ENCODE data around the gene UBL4A. TPM values are rescaled to one million over a fixed set of nuclear protein-coding genes. Genes with fewer than 3 reads are reported as not detected.

UBL4A gene
- total RNA-seq, 4 donors from 2014 or later, result 26.7 to 32.6 (median 30.1) TPM

DNA sequence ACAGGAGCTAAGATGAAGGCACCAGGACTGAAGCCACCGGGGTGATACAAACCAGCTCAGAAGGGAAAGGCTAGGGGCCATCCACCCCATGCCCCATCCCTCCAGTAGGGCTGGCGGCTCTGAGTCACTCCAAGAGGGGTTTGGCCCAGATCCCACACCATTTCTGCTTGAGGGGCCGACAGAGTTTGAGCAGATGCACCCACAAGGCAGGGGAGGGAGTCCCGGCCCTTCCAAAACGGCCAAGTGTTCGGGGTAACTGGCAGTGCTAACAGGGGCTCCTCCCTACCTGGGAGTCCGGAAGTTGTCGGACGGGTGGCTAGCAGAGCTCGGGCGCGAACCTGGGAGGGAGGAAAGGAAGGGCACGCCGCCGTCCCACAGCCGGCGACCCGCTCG lies 3.6 kb upstream of the UBL4A start:
- TF ChIP-seq, protein P1, sequence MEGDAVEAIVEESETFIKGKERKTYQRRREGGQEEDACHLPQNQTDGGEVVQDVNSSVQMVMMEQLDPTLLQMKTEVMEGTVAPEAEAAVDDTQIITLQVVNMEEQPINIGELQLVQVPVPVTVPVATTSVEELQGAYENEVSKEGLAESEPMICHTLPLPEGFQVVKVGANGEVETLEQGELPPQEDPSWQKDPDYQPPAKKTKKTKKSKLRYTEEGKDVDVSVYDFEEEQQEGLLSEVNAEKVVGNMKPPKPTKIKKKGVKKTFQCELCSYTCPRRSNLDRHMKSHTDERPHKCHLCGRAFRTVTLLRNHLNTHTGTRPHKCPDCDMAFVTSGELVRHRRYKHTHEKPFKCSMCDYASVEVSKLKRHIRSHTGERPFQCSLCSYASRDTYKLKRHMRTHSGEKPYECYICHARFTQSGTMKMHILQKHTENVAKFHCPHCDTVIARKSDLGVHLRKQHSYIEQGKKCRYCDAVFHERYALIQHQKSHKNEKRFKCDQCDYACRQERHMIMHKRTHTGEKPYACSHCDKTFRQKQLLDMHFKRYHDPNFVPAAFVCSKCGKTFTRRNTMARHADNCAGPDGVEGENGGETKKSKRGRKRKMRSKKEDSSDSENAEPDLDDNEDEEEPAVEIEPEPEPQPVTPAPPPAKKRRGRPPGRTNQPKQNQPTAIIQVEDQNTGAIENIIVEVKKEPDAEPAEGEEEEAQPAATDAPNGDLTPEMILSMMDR (IDR thresholded peaks at IDR 0.05; ENCODE audit: low read depth), result no peak

DNA sequence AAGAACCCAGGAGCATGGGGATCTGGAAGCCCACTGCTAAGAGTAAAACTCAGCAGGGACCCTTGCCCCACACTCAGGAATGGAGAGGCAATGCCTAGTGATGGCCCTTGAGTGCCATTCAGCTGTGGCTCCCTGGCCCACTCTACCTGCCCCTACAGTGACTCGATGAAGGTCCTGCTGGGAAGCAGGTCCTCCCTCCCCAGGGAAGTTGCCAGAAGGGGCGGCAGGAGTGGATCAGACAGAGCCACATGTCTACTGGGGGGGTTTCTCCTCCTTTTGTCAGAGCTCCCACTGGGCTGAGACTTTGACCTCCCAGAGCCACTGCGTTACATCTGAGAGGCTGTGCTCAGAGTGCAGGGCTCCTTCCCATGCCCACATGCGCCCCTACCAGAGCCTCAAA lies 2.8 kb upstream of the UBL4A start:
- TF ChIP-seq, protein P1 (IDR thresholded peaks at IDR 0.05; ENCODE audit: low read depth), result no peak

DNA sequence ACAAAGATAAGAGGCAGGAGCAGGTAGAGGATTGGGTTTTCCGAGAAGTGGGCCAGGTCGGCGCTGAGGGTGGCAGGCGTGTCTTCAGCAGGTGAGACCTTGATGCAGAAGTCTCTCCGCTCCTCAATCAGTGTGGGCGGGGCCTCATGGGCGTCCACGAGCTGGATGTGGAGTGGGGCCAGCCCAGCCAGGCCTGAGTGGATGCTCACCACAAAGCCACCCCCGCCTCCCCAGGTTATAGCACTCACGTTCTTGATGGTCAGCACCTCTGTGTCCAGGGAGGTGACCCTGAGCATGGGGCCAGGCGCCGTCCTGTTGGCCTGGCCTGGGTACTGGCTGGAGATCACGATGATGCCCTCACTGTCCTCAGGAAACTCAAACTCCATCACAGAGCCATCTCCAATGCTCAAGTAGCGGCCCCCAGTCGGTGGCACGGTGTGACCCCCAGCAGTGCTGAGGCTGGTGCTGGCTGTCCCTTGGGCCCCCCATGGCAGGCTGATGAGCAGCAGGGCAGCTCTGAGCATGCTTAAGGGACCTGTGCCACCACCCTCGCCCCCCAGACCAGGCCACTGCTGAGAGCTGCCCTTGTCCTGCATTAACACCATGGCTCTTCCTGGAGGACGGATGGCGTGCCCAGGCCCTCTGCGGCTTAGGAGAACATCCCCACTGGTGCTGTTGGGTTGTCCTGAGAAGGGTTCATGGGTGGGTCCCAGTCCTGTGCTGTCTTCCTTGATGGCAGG lies 2.1 kb upstream of the UBL4A start:
- TF ChIP-seq, protein P1 (IDR thresholded peaks at IDR 0.05; ENCODE audit: low read depth), result no peak

DNA sequence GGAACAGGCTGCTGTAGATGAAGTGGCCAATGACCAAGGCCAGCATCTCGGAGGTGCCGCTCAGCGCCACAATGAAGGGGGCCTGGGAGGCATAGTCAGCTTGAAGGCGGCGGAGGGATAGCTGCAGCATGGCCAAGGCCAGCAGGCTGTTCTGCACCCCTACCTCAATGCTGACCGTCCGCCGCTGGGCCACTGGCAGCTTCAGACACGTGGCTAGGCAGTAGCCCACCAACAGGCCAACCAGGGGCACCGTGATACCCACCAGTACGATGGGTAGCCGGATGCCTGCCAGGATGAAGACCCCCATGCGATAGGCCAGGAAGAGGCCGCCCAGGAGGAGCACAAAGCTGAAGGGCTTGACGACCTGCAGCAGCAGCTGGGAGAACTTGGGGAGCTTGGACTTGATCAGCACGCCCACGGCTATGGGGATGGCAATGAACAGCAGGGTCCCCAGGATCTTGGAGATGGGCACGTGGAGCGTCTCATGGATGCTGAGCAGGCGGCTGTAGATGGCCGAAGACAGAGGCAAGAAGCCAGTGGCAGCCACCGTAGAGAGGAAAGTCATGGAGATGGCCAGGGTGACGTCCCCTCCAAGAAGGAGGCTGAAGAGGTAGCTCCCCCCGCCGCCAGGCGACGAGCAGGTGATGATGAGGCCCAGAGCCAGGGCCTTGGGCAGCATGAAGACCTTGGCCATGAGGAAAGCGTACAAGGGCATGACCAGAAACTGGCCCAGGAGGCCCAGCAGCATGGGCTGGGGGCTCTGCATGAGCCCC lies 1.3 kb upstream of the UBL4A start:
- TF ChIP-seq, protein P1 (IDR thresholded peaks at IDR 0.05; ENCODE audit: low read depth), result no peak

DNA sequence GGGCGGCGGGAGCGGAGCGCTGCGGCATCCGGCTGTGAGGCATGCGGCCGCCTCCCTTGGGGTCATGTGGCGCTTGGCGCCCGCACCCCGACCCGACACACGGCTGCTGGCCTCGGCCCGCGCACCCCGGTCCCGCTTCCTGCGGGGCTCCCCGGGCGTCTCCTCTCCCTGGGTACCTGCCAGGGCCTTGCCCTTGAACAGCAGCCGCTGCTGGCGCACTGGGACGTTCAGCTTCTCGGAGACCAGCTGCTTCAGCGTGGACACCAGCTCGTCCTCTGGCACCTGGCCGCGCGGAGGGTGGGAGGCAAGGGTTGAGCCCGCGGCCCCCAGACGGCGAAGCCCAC lies 391 bp downstream of the UBL4A start:
- TF ChIP-seq, protein P1 (IDR thresholded peaks at IDR 0.05; ENCODE audit: low read depth), result no peak

- TF ChIP-seq, protein P1 (IDR thresholded peaks at IDR 0.05; ENCODE audit: low read depth), result no peak
These were observed 1.0 kb downstream of the UBL4A start for GRCh38 chrX:154485150-154486051.
